CMK (cell line): ENCODE data around the gene PKP4.
"Not testable (repeated sequence)": the region's sequence is repeated elsewhere in the genome, so short reads cannot be mapped to it uniquely, and the experiment has no call there.

Source experiments
- DNase-seq: peaks from one replicate; pipeline ENCODE4 v3.0.0-alpha.2; 2010; ENCODE audit warnings: low read depth

The PKP4 gene

GRCh38 chr2:158456309-158457066 is at the start of gene PKP4, which contains the start of gene CCDC148:
Gene PKP4 (plus strand): TSS chr2:158456952. CDS start chr2:158533185, 76,233 bp downstream.
Gene CCDC148 (minus strand): TSS chr2:158456753. CDS start chr2:158456439, 314 bp downstream.
- no peak for DNase-seq

DNA sequence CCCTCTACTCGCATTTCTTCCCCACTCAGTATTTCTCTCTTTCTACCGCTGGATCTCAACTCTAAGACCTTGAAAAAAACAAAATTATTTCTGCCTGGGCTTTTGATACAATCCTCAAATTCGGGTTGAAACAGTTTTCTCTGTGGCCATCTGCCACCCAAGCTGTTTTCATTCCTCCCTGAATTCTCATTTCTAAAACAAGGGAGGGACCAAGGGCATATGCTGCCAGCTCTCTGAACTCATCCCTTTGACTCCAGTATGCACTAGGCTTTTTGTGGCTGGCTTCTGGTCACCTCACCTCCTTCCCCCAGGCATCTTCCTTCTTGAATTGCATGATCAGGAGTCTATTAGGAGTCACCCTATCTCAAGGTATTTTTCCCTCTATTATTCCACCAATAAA is 49.7 kb upstream of the PKP4 start:
- no peak for DNase-seq

DNA sequence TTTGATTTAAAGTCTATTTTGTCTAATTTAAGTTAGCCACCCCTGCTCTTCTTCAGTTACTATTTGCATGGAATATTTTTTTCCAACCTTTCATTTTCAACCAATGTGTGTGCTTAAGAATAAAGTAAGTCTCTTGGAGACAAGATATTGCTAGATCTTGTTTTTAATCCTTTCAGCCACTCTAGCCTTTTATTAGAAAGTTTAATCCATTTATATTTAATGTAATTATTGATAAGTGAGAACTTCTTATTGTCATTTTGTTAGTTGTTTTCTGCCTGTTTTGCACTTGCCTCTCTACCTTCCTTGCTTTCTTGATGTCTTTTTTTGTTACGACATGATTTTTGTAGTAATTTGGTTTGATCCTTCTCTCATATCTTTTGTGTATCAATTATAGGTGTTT is 46.6 kb upstream of the PKP4 start:
- no peak for DNase-seq

- no peak for DNase-seq
Measured at GRCh38 chr2:158411748-158412147, 45.0 kb upstream of the PKP4 start.

- DNase-seq, result no peak
Measured at GRCh38 chr2:158412206-158412605, 44.5 kb upstream of the PKP4 start.

DNA sequence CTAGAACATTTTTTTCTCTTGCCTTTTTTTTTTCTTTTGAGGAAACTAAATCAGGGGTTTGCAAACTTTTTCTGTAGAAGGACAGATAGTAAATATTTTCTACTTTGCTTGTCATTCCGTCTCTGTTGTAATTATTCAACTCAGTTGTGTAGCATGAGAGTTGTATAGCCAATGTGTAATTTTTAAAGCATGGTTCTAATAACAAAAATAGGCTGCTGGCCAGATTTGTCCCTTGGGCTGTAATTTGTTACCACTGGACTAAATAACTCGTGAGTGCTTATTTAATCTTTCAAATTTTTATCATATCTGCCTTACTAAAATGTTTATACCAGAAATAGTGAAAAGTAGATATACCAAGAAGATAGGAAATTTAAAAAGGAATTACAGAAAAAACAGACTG is 43.2 kb upstream of the PKP4 start:
- no peak for DNase-seq

DNA sequence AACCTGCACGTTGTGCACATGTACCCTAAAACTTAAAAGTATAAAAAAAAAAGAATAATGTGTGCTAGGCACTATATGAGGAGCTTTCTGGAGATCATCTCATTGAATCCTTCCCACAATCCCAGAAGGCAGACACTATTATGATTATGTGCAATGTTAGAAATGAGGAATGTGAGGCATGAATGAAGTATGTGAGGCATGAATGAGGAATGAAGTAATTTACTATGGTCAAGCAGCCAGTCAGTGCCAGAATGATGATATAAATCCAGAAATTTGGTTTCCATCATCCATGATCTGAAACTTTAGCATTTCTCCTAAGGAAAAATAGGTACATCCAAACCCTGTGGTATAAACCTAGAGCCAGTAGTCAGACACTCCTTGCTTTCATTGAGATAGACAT is 42.2 kb upstream of the PKP4 start:
- DNase-seq, result no peak

DNA sequence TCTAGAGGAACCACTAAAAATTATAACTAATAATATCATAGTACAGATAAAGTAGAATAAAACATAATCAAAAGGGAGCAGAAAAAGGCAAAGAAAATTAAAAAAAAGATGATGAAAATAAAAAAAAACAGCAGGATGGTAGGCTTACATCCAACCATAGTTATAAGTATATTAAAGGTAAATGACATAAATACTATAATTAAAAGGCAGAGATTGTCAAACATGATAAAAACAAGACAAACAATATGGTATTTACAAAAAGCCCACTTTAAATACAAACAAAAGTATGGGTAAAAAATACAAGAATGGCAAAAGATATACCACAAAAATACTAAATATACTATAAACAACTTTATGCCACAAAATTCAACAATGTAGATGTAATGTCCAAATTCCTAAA is 24.6 kb upstream of the PKP4 start:
- no peak for DNase-seq

DNA sequence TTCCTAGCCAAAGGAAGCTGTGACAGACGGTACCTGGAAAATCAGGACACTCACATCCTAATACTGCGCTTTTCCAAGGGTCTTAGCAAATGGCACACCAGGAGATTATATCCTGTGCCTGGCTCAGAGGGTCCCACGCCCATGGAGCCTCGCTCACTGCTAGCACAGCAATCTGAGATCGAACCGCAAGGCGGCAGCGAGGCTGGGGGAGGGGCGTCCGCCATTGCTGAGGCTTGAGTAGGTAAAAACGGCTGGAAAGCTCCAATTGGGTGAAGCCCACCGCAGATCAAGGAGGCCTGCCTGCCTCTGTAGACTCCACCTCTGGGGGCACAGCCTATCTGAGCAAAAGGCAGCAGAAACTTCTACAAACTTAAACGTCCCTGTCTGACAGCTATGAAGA is 23.0 kb upstream of the PKP4 start:
- not testable (repeated sequence) for DNase-seq

DNA sequence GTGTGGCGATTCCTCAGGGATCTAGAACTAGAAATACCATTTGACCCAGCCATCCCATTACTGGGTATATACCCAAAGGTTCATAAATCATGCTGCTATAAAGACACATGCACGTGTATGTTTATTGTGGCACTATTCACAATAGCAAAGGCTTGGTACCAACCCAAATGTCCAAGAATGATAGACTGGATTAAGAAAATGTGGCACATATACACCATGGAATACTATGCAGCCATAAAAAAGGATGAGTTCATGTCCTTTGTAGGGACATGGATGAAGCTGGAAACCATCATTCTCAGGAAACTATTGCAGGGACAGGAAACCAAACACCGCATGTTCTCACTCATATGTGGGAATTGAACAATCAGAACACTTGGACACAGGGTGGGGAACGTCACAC is 17.7 kb upstream of the PKP4 start:
- not testable (repeated sequence) for DNase-seq

DNA sequence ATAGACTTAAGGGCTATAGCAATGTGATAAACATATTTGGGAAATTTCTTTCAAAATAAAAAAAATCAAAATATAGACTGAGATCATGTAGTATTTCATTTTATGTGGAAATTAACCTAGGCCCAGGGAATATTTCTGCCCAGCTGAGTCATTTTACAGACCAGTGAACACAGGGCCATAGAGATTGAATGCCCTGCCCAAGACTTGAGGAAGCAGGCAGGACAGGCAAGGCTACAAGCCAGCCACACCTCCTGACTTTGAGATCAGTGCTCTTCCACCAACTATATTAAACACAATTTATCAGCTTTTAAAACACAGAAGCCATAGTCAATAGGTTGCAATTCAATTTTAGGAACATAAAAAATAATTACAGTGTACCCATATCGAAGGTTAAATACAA is 13.1 kb upstream of the PKP4 start:
- no peak for DNase-seq

DNA sequence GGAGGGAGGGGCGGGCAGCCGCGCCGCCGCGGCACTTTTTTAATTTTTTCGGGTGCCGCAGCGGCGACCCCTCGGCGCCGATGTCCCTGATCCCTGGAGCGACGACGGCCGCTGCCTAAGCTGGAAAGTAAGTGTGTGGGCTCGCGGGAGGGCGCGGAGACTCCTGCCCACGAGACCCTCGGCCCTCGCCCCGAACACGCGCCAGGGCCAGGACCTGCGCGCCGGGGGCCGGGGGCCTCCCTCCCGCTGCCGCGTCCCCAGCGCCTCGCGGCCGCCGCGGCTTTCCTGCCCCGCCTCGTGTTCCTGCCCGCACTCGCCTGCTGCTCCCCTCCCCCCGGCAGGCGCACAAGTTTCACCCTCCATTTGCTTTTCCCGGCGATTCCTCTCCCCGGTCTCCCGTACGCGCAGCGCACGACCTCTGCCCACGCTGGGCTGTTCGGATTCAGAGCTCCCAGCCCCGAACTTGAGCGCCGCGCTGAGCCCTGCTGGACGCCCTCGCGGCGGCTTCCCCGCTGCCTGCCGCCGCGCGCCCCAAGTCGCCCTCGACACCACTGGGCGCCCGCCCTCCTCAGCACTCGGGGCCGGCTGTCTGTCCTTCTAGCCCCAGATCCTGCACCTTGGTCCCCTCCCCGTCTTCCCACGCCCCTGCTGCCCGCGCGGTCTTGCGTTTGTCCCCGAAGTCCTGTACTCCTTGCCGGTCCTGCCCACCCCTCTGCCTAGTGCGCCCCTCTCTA is 507 bp downstream of the PKP4 start:
- no peak for DNase-seq

- no peak for DNase-seq
Measured at GRCh38 chr2:158457826-158458616, 1.3 kb downstream of the PKP4 start.

GRCh38 chr2:158458617-158458920 is 1.8 kb downstream of the PKP4 start:
- no peak for DNase-seq

- DNase-seq, result no peak
Measured at GRCh38 chr2:158459161-158460003, 2.6 kb downstream of the PKP4 start.

GRCh38 chr2:158460632-158461297 is 4.0 kb downstream of the PKP4 start:
- DNase-seq, result no peak

DNA sequence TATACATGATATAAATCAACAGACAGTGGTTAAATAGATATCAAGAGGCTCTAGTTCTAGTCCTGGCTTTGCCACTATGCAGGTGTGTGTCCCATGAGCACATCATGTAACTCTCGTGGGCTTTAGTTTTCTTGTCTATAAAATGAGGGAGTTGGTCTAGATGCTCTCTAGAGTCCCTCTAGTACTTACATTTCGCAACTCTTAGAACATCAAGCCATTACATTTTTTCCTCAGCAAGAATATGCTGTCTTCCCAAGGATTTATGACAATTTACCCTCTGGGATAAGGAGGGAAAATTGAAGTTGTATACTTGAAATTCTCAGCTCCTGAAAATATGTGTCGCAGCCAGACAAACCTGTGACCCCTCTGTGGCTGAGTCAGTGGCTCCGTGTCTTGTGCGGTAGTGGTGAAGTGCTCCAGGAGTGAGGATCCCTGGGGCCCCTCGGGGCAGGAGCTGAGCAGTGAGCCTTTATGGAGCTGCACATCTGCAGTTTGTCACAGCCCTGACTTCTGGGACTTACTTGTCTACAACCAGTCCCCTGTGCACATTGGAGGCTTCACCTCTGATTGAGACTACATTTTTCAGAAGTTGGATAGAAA is 6.8 kb downstream of the PKP4 start:
- no peak for DNase-seq

DNA sequence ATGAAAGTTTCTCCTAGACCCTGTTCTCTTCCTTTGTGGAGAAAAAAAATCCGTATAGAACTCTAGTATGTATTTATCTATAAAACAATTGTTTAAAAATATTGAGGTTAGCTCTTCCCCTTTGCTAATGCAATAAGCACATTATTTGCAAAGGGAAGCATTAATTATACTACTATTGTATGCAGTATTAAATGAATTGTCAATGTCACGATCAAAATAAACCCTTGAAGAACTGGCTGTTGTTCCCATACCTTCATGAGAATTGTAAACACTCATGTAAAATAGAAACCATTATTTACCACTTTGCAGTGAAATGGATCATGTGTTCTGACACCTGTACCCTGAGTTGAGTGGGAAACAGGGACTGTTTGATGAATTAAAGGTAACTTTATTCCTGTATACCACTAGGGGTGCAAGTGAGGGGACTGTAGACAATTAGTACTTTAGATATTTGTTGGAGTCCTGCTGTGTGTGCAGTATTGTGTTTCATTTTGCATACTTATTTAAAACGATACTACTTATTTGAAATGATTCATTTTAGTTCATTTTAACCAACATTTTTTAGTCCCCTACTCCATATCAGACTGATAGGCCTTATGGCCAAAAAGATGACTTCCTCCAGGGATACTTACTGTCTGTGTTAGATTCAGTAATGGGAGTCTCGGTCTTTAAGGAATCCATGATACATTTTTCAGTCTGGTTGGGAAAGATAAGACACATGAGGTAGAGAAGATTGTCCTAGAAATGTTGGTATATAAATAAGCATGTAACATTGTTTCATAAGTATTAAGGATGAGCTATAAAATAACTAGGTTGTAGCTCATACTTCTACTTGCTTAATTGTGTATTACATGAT is 7.9 kb downstream of the PKP4 start:
- DNase-seq, result no peak

- no peak for DNase-seq
Measured at GRCh38 chr2:158467248-158467647, 10.5 kb downstream of the PKP4 start.

GRCh38 chr2:158472829-158473228 is 16.1 kb downstream of the PKP4 start:
- DNase-seq, result not testable (repeated sequence)
